HepG2 (cell line): ENCODE measurements around the gene ALPL. TPM values are rescaled to one million over a fixed set of nuclear protein-coding genes. Genes with fewer than 3 reads are reported as not detected.

ENCODE experiments used
- ATAC-seq: fragments of 200-7000 bp; cut with Tn5 transposase; 3 replicates; pipeline ENCODE4 v1.9.1; 2020; ENCODE audit warnings: mild to moderate bottlenecking, moderate library complexity
- BruUV-seq: library from RNA; stranded (reverse); fragments of 400-500 nt; replicated peaks from 2 replicates; lab custom pipeline; 2021; lab: Mats Ljungman, UMichigan
- CTCF ChIA-PET: fragments of 300-600 bp; formaldehyde crosslinking; extraction: SDS; loops from one replicate; lab custom pipeline; 2021; ENCODE audit warnings: low total read pairs, inconsistent platforms, low intra/inter-chr PET ratio; lab: Yijun Ruan, JAX
- POLR2A ChIA-PET: fragments of 350-600 bp; sonication (Branson Sonifier 250); formaldehyde crosslinking; loops from one replicate; lab custom pipeline; 2020; ENCODE audit warnings: antibody characterized with exemption, inconsistent platforms; lab: Yijun Ruan, JAX
- DNase-seq: peaks from one replicate; pipeline ENCODE4 v3.0.0-alpha.2; 2015; ENCODE audit warnings: low spot score
- FAIRE-seq: peaks from 3 replicates; lab custom pipeline; 2011; peaks lifted over from hg19 to GRCh38; lab: Jason Lieb, UNC
- H2AFZ ChIP-seq: one replicate; pipeline ENCODE4 v1.6.1; 2011; ENCODE audit warnings: low read length, inconsistent platforms
- H3K27ac ChIP-seq: fragments of 300-600 bp; 3 replicates; pipeline ENCODE4 v1.8.0; 2011; ENCODE audit warnings: mixed run types, mild to moderate bottlenecking, mixed read lengths, low read length, inconsistent platforms; ENCODE audit not compliant: insufficient read depth; ENCODE audit errors: extremely low read length
- H3K27me3 ChIP-seq, 2 experiments: fragments of 200-600 bp in 1 of 2; 2 replicates in 1 of 2; 3 replicates in 1 of 2; pipeline versions ENCODE4 v1.6.0 to v1.8.0; 2011; ENCODE audit warnings: low read length in 2 of 2, mild to moderate bottlenecking in 2 of 2, moderate library complexity in 2 of 2, inconsistent platforms in 1 of 2; ENCODE audit not compliant: insufficient read depth in 2 of 2, control insufficient read depth in 1 of 2
- H3K36me3 ChIP-seq, 2 experiments: fragments of 200-600 bp in 1 of 2; replicated peaks in 1 of 2; 2 replicates in 1 of 2; 3 replicates in 1 of 2; pipeline versions ENCODE4 v1.5.1 to v1.8.0; 2011; ENCODE audit warnings: low read length in 2 of 2, inconsistent platforms in 1 of 2; ENCODE audit not compliant: insufficient read depth in 2 of 2, control insufficient read depth in 1 of 2
- H3K4me1 ChIP-seq: 2 replicates; pipeline ENCODE4 v1.5.1; 2012; ENCODE audit warnings: low read length, inconsistent platforms; ENCODE audit not compliant: insufficient read depth
- H3K4me2 ChIP-seq: 2 replicates; pipeline ENCODE4 v1.6.0; 2011; ENCODE audit warnings: low read depth, low read length, inconsistent platforms
- H3K4me3 ChIP-seq, 3 experiments: fragments of 200-600 bp in 1 of 3; sonication (generic), shearing (Covaris generic) in 1 of 3; replicated peaks in 1 of 3; 2 replicates each; pipeline ENCODE4 v1.5.1; 2011 to 2016; ENCODE audit warnings: low read length in 3 of 3, inconsistent platforms in 2 of 3, low read depth in 2 of 3, mild to moderate bottlenecking in 2 of 3, control low read depth in 1 of 3, mixed read lengths in 1 of 3; ENCODE audit not compliant: insufficient read depth in 1 of 3
- H3K79me2 ChIP-seq: one replicate; pipeline ENCODE4 v1.6.1; 2011; ENCODE audit warnings: low read length, inconsistent platforms; ENCODE audit not compliant: insufficient read depth
- H3K9ac ChIP-seq: 2 replicates; pipeline ENCODE4 v1.6.0; 2011; ENCODE audit warnings: mild to moderate bottlenecking, low read depth, low read length, inconsistent platforms; ENCODE audit not compliant: insufficient read depth
- H3K9me3 ChIP-seq: 2 replicates; pipeline ENCODE4 v1.5.1; 2012; ENCODE audit warnings: mild to moderate bottlenecking, low read length
- H4K20me1 ChIP-seq: 2 replicates; pipeline ENCODE4 v1.6.0; 2011; ENCODE audit warnings: inconsistent platforms, mild to moderate bottlenecking, low read length, moderate library complexity; ENCODE audit not compliant: insufficient read depth
- AGO2 ChIP-seq: fragments of 200-400 bp; formaldehyde crosslinking; optimal IDR thresholded peaks from 2 replicates; pipeline ENCODE3; 2017; ENCODE audit warnings: mild to moderate bottlenecking, low read depth, low read length, moderate library complexity
- NR3C1 ChIP-seq: sonication (generic); formaldehyde crosslinking; IDR thresholded peaks from 2 replicates; pipeline ENCODE4 v1.4.0; 2020; ENCODE audit warnings: missing genetic modification reagents
- PCBP1 ChIP-seq: fragments of 200-400 bp; formaldehyde crosslinking; IDR thresholded peaks from 2 replicates; pipeline ENCODE4 v1.6.1; 2017; ENCODE audit warnings: mild to moderate bottlenecking, low read depth, low read length, borderline replicate concordance
- WGBS: methylation state at CpG from one replicate; pipeline ENCODE4 v1.1.6; 2017; ENCODE audit warnings: low lambda C conversion rate; 5-methylcytosine and 5-hydroxymethylcytosine counted together
- in situ Hi-C: cut with HindIII; loops from 2 replicates; pipeline ENCODE4 v1.10.0; 2017; ENCODE audit warnings: low pct_unique_long_range_greater_than_20kb; ENCODE audit not compliant: extremely low pct_ligation_motif_present
- intact Hi-C: fragments of 100-400 bp; cut with micrococcal nuclease; formaldehyde crosslinking; loops from one replicate; pipeline ENCODE4 v1.10.0; 2022; ENCODE audit not compliant: unreplicated experiment
- polyA plus RNA-seq, 8 experiments: library from polyadenylated mRNA; depleted of rRNA in 3 of 8; stranded (reverse) in 7 of 8; unstranded in 1 of 8; fragments of >200 nt; fragmentation: Illumina TruSeq in 4 of 8; extraction: Trizol in 4 of 8; gene quantifications; 2 replicates each; pipeline versions ENCODE4 v1.2.1 to v1.2.3, GENCODE V29; 2011 to 2016; ENCODE audit warnings: low read depth in 4 of 8, missing spikeins in 1 of 8, mixed read lengths in 1 of 8; ENCODE audit not compliant: insufficient read depth in 1 of 8
- total RNA-seq, 5 experiments: library from RNA; depleted of rRNA; stranded (reverse); fragments of >200 nt; fragmentation: Illumina TruSeq; extraction: Trizol; gene quantifications; 2 replicates each; pipeline ENCODE4 v1.2.3, GENCODE V29; 2016; ENCODE audit warnings: low read depth in 1 of 5
- TF ChIP-seq, protein P1 (sequence below): sonication (generic); formaldehyde crosslinking; IDR thresholded peaks from 2 replicates; pipeline ENCODE4 v1.5.1; 2020; ENCODE audit warnings: missing genetic modification reagents, mild to moderate bottlenecking, borderline replicate concordance

Gene ALPL
- total and polyA plus RNA-seq, 2 of the 13 experiments (the other 11 are each of a cell fraction or from before 2014, with no cell fraction given), result 0.12 TPM; not detected in 1

DNA sequence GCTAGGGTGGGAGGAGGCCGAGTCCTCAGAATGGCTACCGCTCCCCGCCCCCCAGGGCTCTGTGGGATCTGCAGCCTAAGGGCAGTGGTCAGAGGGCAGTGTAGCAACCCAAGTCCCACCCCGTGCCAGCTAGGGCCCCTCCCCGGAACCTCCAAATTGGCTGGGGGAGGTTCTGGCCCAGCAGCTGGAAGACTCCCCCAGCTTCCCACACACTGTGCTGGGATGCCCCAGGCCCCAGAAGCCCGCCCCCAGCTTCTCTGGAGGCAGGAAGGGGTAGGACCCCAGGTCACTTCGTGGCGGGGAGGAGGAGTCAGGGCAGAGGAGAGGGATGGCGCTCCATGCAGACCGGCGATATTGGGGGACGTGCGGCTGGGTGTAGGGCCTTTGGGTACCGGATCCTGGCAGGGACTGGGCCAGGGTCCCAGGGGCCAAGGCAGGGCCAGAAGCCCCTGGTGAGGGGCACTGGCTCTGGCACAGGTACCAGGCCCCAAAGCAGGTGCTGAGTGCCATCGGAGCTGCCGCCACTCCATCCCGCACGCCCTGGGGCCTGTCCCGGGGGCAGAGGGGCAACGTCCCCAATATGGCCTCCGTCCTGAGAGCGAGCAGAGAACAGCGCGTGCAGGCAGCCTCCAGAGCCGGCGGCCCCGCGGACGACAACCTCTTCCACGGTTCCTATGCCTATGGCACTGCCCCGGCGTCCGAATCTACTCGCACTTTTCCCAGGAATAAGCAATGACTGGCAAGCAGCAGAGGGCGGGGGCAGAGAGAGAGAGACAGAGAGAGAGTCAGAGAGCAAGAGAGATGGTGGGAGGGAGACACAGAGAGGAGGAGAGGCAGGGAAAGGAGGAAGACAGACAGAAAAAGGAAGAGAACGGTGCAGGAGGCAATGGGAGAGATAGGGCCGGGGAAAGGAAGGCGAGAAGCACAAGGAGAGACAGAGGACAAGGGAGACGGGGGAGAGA is 94.2 kb downstream of the ALPL start:
- FAIRE-seq (no peak), DNase-seq (no peak)
- Histone ChIP-seq H3K27ac (no peak overlapping the region), H3K9me3 (no peaks in the 10 kb centered on the region), H3K79me2 (no peaks in the 10 kb centered on the region)
- no peak for TF ChIP-seq PCBP1
- TF ChIP-seq, protein P1, sequence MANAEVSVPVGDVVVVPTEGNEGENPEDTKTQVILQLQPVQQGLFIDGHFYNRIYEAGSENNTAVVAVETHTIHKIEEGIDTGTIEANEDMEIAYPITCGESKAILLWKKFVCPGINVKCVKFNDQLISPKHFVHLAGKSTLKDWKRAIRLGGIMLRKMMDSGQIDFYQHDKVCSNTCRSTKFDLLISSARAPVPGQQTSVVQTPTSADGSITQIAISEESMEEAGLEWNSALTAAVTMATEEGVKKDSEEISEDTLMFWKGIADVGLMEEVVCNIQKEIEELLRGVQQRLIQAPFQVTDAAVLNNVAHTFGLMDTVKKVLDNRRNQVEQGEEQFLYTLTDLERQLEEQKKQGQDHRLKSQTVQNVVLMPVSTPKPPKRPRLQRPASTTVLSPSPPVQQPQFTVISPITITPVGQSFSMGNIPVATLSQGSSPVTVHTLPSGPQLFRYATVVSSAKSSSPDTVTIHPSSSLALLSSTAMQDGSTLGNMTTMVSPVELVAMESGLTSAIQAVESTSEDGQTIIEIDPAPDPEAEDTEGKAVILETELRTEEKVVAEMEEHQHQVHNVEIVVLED, result no peak
- peak; percentile 69 for TF ChIP-seq AGO2
- no peak for TF ChIP-seq NR3C1 (CRISPR knock-in tag)
- TF ChIP-seq, all 625 proteins: peak for 1
- peaks cover 0 to 4% of the 10 kb centered on the region in 2 experiments; a peak in 2 of 5 replicates for H3K36me3 ChIP-seq
- no peak overlapping the region for H2AFZ ChIP-seq
- no peak for ATAC-seq
- in situ Hi-C loops (no loop called here), intact Hi-C loops (no loop called here)
- WGBS, result 95% methylated on average over 26 of the region's 39 CpGs
- no peak overlapping the region for H3K4me2 ChIP-seq
- CTCF ChIA-PET, result no interaction called here
- H3K9ac ChIP-seq, result no peak overlapping the region
- POLR2A ChIA-PET, result no interaction called here
- H3K27me3 ChIP-seq, result no peaks in the 10 kb centered on the region
- H4K20me1 ChIP-seq, result no peaks in the 10 kb centered on the region
- H3K4me1 ChIP-seq, result no peaks in the 10 kb centered on the region
- BruUV-seq, result no TSS peak
- H3K4me3 ChIP-seq, result no peak overlapping the region
